HG02840 (cell line): Measurements from ENCODE around the gene SLC44A3.
"Not testable (repeated sequence)": the region's sequence is repeated elsewhere in the genome, so short reads cannot be mapped to it uniquely, and the experiment has no call there.

Source experiments
- ATAC-seq: cut with Tn5 transposase; IDR thresholded peaks from one replicate; pipeline ENCODE4 v1.9.1; 2021; ENCODE audit warnings: mild to moderate bottlenecking, moderate library complexity, moderate number of reproducible peaks; ENCODE audit not compliant: unreplicated experiment, low FRiP score

The SLC44A3 gene

DNA sequence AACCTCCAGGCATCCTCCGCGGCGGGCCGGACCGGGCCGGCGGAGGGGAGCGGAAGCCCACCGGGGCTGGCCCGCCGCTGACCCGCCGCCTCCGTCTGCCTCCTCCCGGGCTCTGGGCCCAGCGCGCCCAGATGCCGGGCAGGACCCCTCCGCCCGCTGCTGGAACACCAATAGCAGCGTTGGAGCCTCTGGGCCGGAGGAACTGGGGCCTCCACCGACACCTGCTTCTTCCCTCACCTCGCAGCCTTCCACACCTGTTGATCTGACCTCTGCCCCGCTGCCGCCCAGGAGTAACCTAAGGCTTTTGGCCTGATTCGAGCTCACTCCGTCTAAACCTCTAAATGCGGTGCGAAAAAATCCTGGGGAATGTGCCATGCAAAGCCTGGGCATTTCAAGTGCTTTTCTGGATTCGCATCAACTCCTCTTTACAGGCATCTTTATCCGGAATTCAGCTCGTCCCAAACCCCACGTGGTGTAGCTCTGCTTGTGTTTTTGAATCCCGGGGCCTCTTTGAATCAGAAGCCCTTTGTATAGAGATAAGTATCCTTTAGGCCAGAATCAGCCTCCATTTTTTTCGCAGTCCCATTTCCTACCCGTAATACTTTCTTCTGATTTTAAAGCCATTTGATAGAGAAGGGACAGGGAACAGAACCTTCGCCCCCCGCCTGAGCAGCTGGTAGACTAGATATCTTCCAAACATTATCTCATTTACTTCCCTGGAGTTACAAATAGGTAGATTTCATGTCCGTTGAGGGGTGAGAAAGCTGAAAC is 107.4 kb downstream of the SLC44A3 start:
- no peak for ATAC-seq

DNA sequence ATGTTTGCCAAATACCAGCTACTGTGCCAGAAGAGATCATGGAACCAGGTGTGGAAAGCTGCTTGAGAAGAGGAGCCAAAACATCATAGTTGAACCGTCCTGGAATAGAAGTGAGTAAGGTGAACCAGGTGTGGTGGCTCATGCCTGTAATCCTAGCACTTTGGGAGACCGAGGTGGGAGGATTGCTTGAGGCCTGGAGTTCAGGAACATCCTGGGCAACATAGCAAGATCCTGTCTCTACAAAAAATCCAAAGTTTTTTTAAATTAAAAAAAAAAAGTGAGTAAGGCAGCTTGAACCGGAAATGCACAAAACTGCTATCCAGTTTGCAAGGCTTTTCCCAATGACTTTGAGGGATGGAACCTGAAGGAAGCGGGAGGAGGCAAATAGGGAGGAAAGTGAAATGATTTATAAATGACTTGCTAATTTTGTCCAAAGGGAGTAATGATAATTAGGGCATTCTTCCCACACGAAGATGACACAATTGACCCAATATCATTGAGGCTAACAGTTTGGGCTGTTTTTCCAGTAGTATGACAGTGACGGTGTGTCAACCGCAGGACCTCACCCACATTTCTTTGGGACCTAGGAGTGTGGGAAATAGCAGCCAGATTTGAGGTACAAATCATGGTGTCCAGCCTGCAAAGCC is 108.3 kb downstream of the SLC44A3 start:
- no peak for ATAC-seq

DNA sequence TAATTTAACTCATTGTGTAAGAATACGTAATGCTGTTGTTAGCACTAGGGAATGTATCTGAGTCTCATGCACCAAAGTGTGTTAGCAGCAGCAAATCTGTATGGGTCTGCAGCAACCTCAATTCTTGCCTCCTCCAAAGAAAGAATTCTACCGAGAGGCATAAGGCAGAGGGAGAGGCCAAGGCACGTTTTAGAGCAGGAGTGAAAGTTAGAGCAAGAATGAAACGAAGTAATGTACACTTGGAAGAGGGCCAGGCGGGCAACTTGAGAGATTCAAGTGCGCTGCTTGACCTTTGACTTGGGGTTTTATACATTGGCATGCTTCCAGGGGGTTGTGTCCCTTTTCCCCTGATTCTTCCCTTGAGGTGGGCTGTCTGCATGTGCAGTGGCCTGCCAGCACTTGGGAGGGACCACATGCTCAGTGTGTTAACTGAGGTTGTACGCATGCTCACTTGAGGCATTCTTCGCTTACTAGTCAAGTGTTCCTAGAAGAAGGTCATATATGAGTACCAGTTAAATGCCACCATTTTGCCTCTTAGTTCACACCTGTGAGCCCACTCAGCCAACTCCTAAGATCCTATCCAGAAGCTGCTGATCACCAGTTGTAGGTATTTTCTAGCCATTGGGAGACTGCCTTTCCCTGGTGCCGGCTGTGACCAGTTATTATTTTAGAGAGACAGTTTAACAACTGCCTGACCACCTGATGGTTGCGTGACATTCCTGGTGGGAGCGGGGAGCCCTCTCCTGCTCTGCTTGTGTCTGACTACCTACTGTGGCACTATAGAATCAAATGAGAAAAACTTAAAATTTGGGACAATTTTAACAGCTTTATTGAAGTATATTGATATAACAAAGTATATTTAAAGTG is 109.4 kb downstream of the SLC44A3 start:
- no peak for ATAC-seq

DNA sequence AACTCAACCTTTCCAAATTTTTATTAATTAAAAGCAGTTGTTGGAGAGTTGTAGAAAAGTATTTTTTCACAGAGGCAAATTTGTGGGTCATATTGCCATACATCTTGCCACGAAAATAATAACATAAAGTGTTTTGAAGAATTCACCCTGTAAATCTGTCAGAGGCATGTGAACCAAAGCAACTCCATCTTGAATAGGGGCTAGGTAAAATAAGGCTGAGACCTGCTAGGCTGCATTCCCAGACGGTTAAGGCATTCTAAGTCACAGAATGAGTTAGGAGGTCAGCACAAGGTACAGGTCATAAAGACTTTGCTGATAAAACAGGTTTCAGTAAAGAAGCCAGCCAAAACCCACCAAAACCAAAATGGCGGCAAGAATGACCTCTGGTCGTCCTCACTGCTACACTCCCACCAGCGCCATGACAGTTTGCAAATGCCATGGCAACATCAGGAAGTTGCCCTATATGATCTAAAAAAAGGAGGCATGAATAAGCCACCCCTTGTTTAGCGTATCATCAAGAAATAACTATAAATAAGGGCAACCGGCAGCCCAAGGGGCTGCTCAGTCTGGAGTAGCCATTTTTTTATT is 111.2 kb downstream of the SLC44A3 start:
- ATAC-seq: no peak

DNA sequence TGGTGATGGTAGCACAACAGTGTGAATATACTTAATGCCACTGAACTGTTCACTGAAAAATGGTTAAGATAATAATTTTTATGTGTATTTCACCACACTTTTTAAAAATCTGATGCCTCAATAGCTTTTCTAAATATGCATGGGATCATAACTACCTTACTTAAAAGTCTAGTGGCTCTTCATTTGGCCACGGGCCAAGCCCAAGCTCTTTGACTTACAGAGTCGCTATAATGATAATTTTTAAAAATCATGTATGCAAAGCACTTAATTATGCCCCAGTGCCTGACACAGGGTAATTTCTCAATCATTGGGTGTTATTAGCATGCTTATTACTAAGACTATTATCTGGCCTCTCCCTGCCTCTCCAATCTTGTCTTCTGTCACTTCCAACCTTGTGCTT is 114.4 kb downstream of the SLC44A3 start:
- ATAC-seq: no peak

DNA sequence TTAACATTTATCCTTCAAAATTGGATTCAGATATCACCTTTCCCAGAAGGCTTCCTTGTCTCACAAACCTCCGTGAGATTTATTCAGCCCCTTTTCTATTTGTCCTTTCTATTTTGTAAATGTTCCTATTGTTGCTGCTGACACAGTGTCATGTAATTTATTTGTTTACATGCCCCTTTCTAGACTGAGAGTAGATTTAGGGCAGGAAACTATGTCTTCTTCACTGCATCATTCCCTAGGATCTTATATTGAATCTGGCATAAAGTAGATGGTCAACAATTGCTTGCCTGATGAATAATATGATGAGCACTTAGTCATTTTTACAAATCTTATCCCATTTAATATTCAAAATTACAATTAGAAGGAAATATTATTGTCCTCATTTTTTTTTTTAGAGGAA is 114.9 kb downstream of the SLC44A3 start:
- no peak for ATAC-seq

DNA sequence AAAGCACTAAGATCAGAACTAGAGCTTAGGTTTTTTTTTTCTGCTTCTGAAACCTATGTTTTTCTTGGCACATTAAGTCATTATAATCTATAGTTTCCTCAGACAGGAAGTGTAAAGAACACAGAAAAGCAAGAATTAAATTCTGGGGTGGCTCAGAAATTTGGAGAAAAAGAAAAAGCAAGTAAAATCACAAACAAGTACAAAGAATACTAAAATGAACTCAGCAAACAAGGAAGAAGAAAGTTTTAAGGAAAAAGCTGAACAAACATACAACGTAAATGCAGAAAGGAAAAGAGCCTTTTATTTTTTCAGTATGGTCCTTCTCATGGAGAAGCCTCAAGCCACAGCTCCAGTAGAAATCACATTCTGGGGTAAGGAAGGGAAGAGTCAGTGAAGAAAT is 115.3 kb downstream of the SLC44A3 start:
- no peak for ATAC-seq

DNA sequence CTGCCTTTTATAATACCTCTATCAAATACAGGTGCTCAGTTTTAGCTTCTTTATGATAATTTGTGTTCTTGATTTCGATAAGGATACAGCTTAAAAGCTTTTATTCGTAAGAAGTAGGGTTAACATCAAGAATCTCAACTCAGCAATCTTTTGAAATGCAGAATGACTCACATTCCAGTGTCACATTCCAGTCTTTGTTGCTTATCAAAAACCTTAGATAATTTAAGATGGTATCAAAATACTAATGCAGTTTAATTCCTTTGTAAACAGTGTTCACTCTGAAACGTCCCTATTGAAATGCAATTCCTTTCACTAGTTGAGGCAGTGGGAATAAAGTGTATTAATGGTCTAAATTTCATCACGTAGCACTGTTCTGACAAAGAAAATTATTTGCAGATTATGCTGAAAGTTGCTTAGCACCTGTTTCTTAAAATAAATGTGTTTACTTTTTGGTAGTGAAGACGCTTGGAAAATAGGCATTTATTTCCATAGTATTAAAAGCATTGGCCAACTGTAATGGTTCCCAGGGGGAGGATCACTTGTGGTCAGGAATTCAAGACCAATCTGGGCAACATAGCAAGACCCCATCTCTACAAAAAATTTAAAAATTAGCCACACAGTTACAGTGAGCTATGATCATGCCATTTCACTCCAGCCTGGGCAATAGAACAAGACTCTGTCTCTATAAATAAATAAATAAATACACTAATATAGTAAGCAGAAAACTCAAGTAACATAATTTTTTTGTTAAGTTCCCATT is 116.9 kb downstream of the SLC44A3 start:
- ATAC-seq: no peak

DNA sequence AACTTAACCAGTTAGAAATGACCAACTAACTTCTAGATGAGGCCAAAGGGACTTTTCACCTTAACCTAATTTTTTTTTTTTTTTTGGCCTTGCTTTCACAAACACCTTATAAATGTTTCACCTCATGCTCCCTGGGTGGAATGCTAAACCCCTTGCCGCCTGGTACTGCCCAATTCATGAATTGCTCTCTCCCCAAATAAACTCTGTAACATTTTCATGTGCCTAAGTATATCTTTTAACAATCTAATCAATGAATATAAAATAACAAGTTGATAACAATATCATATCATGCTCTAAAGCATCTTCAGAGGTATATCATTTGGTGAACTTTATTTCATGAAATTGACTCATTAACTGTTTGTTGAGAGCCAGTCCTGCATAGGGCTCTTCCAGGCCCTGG is 117.7 kb downstream of the SLC44A3 start:
- ATAC-seq: no peak

DNA sequence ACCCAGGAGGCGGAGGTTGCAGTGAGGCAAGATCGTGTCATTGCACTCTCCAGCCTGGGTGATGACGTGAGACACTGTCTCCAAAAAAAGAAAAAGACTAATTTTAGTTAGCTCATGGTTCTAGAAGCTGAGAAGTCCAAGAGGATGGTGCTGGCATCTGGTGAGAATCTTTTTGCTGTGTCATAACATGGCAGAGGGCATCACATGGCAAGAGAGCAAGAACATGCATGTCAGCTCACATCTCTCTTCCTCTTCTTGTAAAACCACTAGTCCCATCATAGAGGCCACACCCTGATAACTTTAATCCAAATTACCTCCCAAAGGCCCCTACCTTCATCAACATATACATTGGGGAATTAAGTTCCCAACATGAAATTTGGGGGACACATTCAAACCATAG is 120.6 kb downstream of the SLC44A3 start:
- ATAC-seq: no peak

DNA sequence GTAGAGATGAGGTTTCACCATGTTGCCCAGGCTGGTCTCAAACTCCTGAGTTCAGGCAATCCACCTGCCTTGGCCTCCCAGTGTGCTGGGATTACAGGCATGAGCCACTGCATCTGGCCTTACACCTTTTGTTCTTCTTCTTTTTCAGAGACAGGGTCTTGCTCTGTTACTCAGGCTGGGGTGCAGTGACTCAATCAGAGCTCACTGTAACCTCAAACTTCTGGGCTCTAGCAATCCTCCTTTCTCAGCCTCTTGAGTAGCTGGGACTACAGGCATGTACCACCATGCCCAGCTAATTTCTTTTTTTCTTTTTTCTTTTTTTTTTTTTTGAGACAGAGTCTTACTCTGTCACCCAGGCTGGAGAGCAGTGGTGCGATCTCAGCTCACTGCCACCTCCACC is 121.3 kb downstream of the SLC44A3 start:
- not testable (repeated sequence) for ATAC-seq

DNA sequence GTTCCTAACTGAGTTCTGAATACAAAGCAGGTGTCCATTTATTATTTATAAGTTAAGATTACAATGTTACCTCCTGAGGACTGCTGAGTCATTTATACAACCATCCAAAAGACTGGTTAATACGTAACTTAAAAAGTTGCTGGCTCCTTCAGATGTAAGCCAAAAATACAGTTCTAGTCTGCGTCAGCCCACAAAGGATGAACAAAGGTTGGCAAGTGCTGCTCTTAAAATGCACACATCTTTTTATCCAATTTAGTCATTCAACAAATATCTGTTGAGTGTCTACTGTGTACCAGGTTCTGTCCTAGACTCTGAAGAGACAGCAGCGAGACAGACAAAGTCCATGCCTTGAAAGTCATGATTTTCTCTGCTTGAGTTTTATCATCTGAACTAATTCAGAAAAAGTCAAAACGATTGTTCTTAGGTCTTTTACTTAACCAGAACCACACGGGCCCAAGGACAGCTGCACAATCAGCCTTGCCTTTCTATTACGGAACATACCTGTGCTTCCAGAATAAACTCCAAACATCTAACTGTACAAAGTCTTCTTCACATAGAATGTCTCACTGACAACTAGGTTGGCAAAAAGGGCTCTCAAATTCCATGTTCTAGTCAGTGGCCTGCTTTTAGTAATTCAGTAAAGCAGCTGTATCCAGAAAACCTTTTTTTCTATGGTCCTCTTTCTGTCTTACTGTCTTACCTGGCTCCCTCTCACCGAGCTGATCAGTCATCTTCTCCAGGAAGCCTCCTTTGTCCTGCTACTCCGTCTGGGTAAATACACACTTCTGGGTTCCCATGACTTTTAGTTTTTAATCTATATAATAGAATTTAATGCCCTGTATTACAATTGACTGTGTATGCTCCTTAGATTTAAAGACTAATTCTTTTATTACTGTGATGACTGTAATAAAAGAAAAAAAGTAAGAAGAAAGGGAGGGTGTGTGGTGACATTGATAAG is 122.3 kb downstream of the SLC44A3 start:
- no peak for ATAC-seq
